GM19395 (cell line): ENCODE results near the gene NPC2.

Experiments
- ATAC-seq: cut with Tn5 transposase; IDR thresholded peaks from one replicate; pipeline ENCODE4 v1.9.1; 2021; ENCODE audit warnings: mild to moderate bottlenecking, moderate library complexity; ENCODE audit not compliant: unreplicated experiment

Gene NPC2

GRCh38 chr14:74503291-74503937 is 10.3 kb upstream of the NPC2 start:
- ATAC-seq, result no peak

GRCh38 chr14:74502236-74503019 is 9.3 kb upstream of the NPC2 start:
- no peak for ATAC-seq

GRCh38 chr14:74501691-74502090 is 8.6 kb upstream of the NPC2 start:
- ATAC-seq, result no peak

- no peak for ATAC-seq
Observed at GRCh38 chr14:74501135-74501614, 8.1 kb upstream of the NPC2 start.

GRCh38 chr14:74500417-74501134 is 7.5 kb upstream of the NPC2 start:
- no peak for ATAC-seq

GRCh38 chr14:74495356-74495755 is 2.3 kb upstream of the NPC2 start:
- no peak for ATAC-seq

GRCh38 chr14:74493343-74494261 is 497 bp upstream of the NPC2 start, which contains the start of gene ISCA2:
Gene ISCA2 (plus strand): TSS chr14:74493765. CDS start chr14:74493775, 10 bp downstream.
- ATAC-seq, result peak; percentile 86

- ATAC-seq, result no peak
Observed at GRCh38 chr14:74491956-74492775, 939 bp downstream of the NPC2 start.

GRCh38 chr14:74490486-74490885 is 2.6 kb downstream of the NPC2 start:
- ATAC-seq, result no peak

GRCh38 chr14:74488786-74489397 is 4.2 kb downstream of the NPC2 start:
- ATAC-seq, result no peak

GRCh38 chr14:74486164-74486563 is 6.9 kb downstream of the NPC2 start:
- no peak for ATAC-seq

GRCh38 chr14:74483321-74483720 is 9.8 kb downstream of the NPC2 start:
- ATAC-seq, result no peak

- no peak for ATAC-seq
Observed at GRCh38 chr14:74482571-74482970, 10.5 kb downstream of the NPC2 start.

- ATAC-seq, result no peak
Observed at GRCh38 chr14:74480046-74480445, 13.1 kb downstream of the NPC2 start.

GRCh38 chr14:74478996-74479635 is 14.0 kb downstream of the NPC2 start:
- no peak for ATAC-seq

GRCh38 chr14:74476607-74477006 is 16.5 kb downstream of the NPC2 start:
- ATAC-seq, result no peak

GRCh38 chr14:74476107-74476506 is 17.0 kb downstream of the NPC2 start:
- ATAC-seq, result no peak

- no peak for ATAC-seq
Observed at GRCh38 chr14:74475678-74476077, 17.4 kb downstream of the NPC2 start.

- ATAC-seq, result no peak
Observed at GRCh38 chr14:74474376-74474775, 18.7 kb downstream of the NPC2 start.
